SHP77 treated with DMSO at 0.1 percent for 48 hours (cell line): Measurements from ENCODE around the gene GNAL.

ENCODE experiments used
- DNase-seq: peaks from one replicate; lab custom pipeline; 2025; lab: John Stamatoyannopoulos, UW

The GNAL gene

GRCh38 chr18:11767329-11767728, 78.3 kb downstream of the GNAL start:
- DNase-seq: no peak

DNA sequence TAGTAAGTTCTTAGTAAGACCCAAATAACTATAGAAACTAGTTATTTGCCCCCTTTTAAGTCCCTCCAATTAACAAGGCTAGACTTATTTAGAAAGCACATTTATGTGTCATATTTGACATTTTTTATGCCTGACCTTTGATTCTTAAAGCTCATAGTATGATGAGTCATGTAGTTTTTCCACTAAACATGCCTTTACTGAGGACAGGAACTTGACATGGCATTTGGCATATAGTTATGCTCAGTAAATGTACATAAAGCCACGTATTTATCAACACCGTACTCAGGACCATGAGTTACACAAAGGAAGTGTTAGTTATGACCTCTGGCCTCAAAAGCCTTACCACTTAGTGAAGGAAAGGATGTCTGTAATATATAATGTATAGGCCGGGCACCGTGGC, 78.9 kb downstream of the GNAL start:
- no peak for DNase-seq

- DNase-seq: no peak
Measured at GRCh38 chr18:11775436-11776174, 86.5 kb downstream of the GNAL start.

- DNase-seq: no peak
Measured at GRCh38 chr18:11780042-11780441, 91.0 kb downstream of the GNAL start.

GRCh38 chr18:11783716-11784331, 94.8 kb downstream of the GNAL start:
- DNase-seq: no peak

GRCh38 chr18:11784674-11785304, 95.7 kb downstream of the GNAL start:
- DNase-seq: no peak

- no peak for DNase-seq
Measured at GRCh38 chr18:11785444-11786055, 96.5 kb downstream of the GNAL start.

DNA sequence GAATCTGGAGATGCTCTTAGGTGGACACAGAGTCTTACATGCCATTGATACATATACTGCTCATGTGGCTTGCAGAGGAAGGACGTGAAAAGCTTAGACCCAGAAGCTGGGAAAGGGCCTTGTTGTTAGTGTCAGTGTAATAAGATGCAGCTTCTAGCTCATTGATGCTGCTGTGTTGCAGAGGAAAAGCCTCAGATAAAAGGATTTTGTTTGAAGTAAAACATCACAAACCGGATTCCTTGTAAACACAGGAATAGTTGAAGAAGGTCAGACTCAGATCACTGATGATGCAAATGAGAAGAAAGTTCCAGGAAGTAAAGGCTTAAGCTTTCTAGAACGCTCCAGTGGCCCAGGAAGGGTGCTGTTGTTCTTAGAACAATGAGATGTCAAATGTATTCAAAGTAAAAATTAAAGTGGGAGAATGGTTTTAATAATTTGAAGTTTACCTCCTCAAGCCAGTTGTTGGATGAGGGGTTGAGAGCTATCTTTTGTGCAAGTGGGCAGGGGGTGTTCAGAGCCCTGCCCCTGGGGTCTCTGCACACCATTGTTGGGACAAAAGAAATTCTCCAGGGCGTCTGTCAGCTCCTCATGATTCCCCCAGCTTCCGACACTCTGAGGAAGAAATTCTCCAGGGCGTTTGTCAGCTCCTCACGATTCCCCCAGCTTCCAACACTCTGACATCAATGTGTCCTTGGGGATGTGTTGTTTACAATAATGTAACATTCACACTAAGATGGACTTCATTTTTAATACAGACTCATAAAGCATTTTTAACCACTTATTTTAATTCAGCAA, 100.8 kb downstream of the GNAL start:
- no peak for DNase-seq

DNA sequence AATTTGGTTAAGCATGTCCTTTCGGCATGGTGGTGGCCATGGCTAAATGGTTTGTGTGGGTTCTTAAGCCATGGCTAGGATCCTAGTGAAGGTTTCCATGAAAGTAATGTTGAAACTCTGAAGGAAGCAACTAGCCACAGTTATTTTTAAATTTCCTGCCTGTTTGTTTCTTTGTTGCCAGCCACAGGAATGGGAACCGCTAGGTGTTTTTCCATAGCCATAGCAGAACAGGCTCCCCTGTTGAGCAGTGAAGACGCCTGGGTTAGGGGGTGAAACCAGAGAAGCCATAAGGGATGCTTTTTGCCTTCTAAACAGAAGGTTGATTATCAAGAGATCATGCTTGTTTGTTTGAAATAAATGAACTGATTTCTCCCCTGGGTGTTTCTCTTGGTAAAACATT, 102.1 kb downstream of the GNAL start:
- DNase-seq: no peak

GRCh38 chr18:11792632-11793031, 103.6 kb downstream of the GNAL start:
- no peak for DNase-seq

DNA sequence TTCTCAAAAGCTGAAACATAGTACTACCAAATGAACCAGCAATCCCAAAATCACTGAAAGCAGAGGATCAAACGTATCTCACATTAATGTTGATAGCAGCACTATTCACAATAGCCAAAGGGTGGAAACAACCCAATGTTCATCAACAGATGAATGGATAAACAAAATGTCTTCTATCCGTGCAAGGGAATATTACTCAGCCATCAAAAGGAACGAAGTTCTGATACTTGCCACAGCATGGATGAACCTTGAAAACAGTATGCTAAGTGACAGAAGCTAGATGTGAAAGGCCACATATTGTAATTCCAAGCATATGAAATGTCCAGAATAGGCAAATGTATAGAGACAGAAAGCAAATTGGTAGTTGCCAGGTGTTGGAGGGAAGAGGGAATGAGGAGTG, 105.1 kb downstream of the GNAL start:
- DNase-seq: no peak

DNA sequence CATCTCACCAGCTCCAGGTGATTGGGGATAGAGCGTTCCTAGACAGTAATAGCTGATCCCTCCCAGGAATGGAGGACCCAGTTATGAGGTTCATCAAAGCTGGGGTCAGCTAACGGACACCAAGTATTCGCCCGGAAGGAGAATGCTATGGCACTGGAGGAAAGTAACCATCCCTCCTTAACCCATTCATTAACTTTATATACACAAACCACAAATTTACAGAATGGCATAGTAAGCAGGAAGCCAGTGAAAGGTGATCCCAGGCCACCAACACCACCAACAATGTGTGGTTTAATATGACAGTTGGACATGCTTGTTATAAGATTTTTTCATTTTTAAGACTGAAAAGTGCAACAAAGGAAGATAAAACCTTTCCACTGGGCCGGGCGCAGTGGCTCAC, 106.9 kb downstream of the GNAL start:
- no peak for DNase-seq

- no peak for DNase-seq
Measured at GRCh38 chr18:11798271-11798670, 109.2 kb downstream of the GNAL start.

- DNase-seq: no peak
Measured at GRCh38 chr18:11799066-11799465, 110.0 kb downstream of the GNAL start.

GRCh38 chr18:11800566-11801334, 111.7 kb downstream of the GNAL start:
- DNase-seq: no peak

DNA sequence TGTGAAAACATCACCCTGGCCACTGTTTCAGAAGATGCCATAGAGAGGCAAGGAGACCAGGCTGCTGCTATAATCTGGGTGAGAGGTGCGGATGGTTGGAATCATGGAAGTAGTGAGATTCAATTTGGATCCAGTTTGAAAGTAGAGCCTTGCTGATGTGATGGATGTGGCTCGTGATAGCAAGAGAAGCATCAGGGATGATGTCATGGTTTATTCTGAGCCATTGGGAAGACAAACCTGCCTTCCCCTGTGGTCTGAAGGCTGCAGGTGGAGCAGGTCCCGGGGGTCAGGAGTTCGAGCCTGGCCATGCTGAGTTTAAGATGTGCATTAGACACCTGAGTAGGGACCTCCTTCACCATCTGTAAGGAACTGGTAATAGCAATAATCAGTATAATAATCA, 112.5 kb downstream of the GNAL start:
- no peak for DNase-seq

DNA sequence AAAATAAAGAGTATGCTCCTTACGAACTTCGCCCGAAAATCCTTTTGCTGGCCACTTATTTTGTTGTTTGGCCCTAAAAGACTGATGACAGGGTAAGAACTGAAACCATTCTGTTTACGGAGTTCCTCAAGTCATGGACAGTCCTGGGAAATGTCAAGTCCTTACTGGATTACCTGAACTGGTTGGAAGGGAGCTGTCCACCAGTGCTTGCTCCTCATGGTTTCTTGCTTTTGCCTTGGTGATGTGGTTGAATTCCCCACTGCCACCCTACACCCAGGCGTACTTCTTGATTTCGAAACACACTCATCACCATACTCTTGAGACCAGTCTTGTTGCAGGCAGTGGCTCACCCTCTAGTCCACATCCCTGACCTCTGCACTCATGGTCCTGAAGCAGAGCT, 113.1 kb downstream of the GNAL start:
- no peak for DNase-seq

GRCh38 chr18:11802586-11802985, 113.5 kb downstream of the GNAL start:
- DNase-seq: no peak

- DNase-seq: no peak
Measured at GRCh38 chr18:11807233-11807632, 118.2 kb downstream of the GNAL start.

- no peak for DNase-seq
Measured at GRCh38 chr18:11808001-11808855, 119.2 kb downstream of the GNAL start.
